Heart right ventricle (tissue), 16 donors: ENCODE measurements around the gene UTS2. TPM values are rescaled to one million over a fixed set of nuclear protein-coding genes. Genes with fewer than 3 reads are reported as not detected.

ENCODE experiments used
- ATAC-seq, 8 donors: fragments of 200-7000 bp; cut with Tn5 transposase; one replicate each; pipeline ENCODE4 v1.9.1; 2020; ENCODE audit warnings: mild to moderate bottlenecking in 8 of 8, moderate library complexity in 8 of 8, moderate number of reproducible peaks in 1 of 8
- DNase-seq, 2 donors: peaks; one replicate each; pipeline ENCODE4 v3.0.0-alpha.2; 2020
- H3K27ac ChIP-seq, 10 donors: fragments of 200-600 bp; sonication (generic) in 2 of 10; one replicate each; pipeline versions ENCODE4 v1.5.0 to v1.8.0; 2020 to 2022; ENCODE audit warnings: mild to moderate bottlenecking in 3 of 10
- H3K27me3 ChIP-seq, 7 donors: fragments of 200-600 bp; one replicate each; pipeline ENCODE4 v1.8.0; 2021 to 2022; ENCODE audit warnings: mild to moderate bottlenecking in 2 of 7
- H3K36me3 ChIP-seq, 9 donors: fragments of 200-600 bp; sonication (generic) in 1 of 9; one replicate each; pipeline versions ENCODE4 v1.5.0 to v1.8.0; 2020 to 2022; ENCODE audit warnings: mild to moderate bottlenecking in 2 of 9
- H3K4me1 ChIP-seq, 9 donors: fragments of 200-600 bp; sonication (generic) in 1 of 9; one replicate each; pipeline versions ENCODE4 v1.5.0 to v1.8.0; 2020 to 2022; ENCODE audit warnings: mild to moderate bottlenecking in 4 of 9
- H3K4me3 ChIP-seq, 10 donors: fragments of 200-600 bp; sonication (generic) in 2 of 10; one replicate each; pipeline versions ENCODE4 v1.5.0 to v1.8.0; 2020 to 2022; ENCODE audit warnings: mild to moderate bottlenecking in 7 of 10, moderate library complexity in 2 of 10
- H3K9me3 ChIP-seq, 11 donors: fragments of 200-600 bp in 10 of 11; sonication (generic) in 2 of 11; one replicate each; pipeline versions ENCODE4 v1.5.0 to v1.8.0; 2013 to 2022; ENCODE audit warnings: mild to moderate bottlenecking in 2 of 11, control low read depth in 1 of 11, moderate library complexity in 1 of 11
- CTCF ChIP-seq, 9 donors: fragments of 200-600 bp; sonication (generic) in 2 of 9; IDR thresholded peaks; one replicate each; pipeline versions ENCODE4 v1.5.0 to v1.8.0; 2021 to 2022; ENCODE audit warnings: antibody characterized with exemption in 9 of 9, mild to moderate bottlenecking in 5 of 9, moderate library complexity in 1 of 9
- WGBS, 2 donors: extraction: QIAGEN DNeasy Blood & Tissue Kit; methylation state at CpG; one replicate each; pipeline ENCODE4 v1.1.7; 2013; ENCODE audit warnings: inconsistent platforms in 1 of 2; 5-methylcytosine and 5-hydroxymethylcytosine counted together
- intact Hi-C, 10 donors: fragments of 100-400 bp; cut with DNase I; formaldehyde crosslinking; loops; one replicate each; pipeline versions ENCODE4 v1.11.1 to v1.14.2; 2022
- polyA plus RNA-seq, 2 donors: library from polyadenylated mRNA; stranded (reverse); fragments of 200-250 nt; gene quantifications; one replicate each; pipeline ENCODE4 v1.2.3, GENCODE V29; 2013
- total RNA-seq, 10 donors: library from RNA; stranded (reverse); fragmentation: NEBNext Ultra II Directional in 3 of 10; extraction: Animal tissue kit (Norgen Biotek cat#: 25700) in 3 of 10; gene quantifications; one replicate each; pipeline versions ENCODE4 v1.2.1 to v1.2.4, GENCODE V29; 2021 to 2023
- donor health status: Arrhythmogenic right ventricular cardiomyopathy.
- donor health status: ischemic (EF 13 %, LVEDD 7.1; RV severe dilation, severe dysfunction).
- donor health status: healthy with polysubstance abuse.
- donor health status: DM: no; HTN: yes; CAD: no.
- donor health status: DM: no; HTN: no; CAD: no.
- donor health status: ischemic (EF 25% LVEDD 6.9; RV normal size, moderate dysfunction).
- donor health status: ischemic (EF 25% LVEDD 5.7; RV mildly dilated, moderate dysfunction).
- donor health status: healthy.
- donor health status: DM: yes; HTN: yes; CAD: no.
- donor health status: Ischemic cardiomyopathy.
- donor health status: ischemic (EF 35%, LVEDD 5.7; RV mildly dilated, moderate dysfunction).
- donor health status: nonischemic (EF 11% LVEDD 7.7; RV severe dilation, severe dysfunction).
- donor health status: DM: yes; HTN: yes; CAD: no.
- donor health status: PGD.
- donor health status: ischemic (EF 29% LVEDD 5.4; RV normal size, mild dysfunction).
- donor health status: nonischemic (EF 23%, LVEDD 6.1; RV moderate dilation, normal function).

UTS2 gene
- total and polyA plus RNA-seq, 12 donors: 0.16 TPM; not detected in 11

GRCh38 chr1:7861452-7861851 is 8.6 kb upstream of the UTS2 start:
- intact Hi-C loops: no loop called here
- WGBS, 2 donors: 90 to 92% methylated on average over 15 of the region's 15 CpGs

GRCh38 chr1:7860130-7860529 is 7.3 kb upstream of the UTS2 start:
- Histone ChIP-seq H3K27me3 (no peaks in the 10 kb centered on the region), H3K9me3 (no peaks in the 10 kb centered on the region), H3K27ac (no peak overlapping the region), H3K4me1 (no peaks in the 10 kb centered on the region), H3K4me3 (no peak overlapping the region), H3K36me3 (no peaks in the 10 kb centered on the region)
- 83 to 92% methylated on average over 9 of the region's 9 CpGs for WGBS, 2 donors
- DNase-seq: no peak
- no peak for ATAC-seq
- intact Hi-C loops: no loop called here
- no peak for TF ChIP-seq CTCF (IDR thresholded peaks at IDR 0.05)

More at GRCh38 chr1:7861452-7861851, 8.6 kb upstream of the UTS2 start:
- no peaks in the 10 kb centered on the region for H3K27me3 ChIP-seq
- no peak overlapping the region for H3K27ac ChIP-seq
- no peaks in the 10 kb centered on the region for H3K9me3 ChIP-seq
- no peak overlapping the region for H3K4me3 ChIP-seq
- DNase-seq: no peak
- no peaks in the 10 kb centered on the region for H3K4me1 ChIP-seq
- ATAC-seq: no peak
- TF ChIP-seq CTCF (IDR thresholded peaks at IDR 0.05): no peak
- no peaks in the 10 kb centered on the region for H3K36me3 ChIP-seq

- no peaks in the 10 kb centered on the region for H3K9me3 ChIP-seq
- H3K4me1 ChIP-seq: no peaks in the 10 kb centered on the region
- ATAC-seq (no peak), DNase-seq (no peak)
- 87 to 92% methylated on average over 7 of the region's 7 CpGs for WGBS, 2 donors
- no peaks in the 10 kb centered on the region for H3K27me3 ChIP-seq
- no peaks in the 10 kb centered on the region for H3K36me3 ChIP-seq
- intact Hi-C loops: no loop called here
- TF ChIP-seq CTCF (IDR thresholded peaks at IDR 0.05): no peak
- no peak overlapping the region for H3K27ac ChIP-seq
- H3K4me3 ChIP-seq: no peak overlapping the region
Measured at GRCh38 chr1:7859406-7859805, 6.5 kb upstream of the UTS2 start.

GRCh38 chr1:7857985-7858384 is 5.1 kb upstream of the UTS2 start:
- intact Hi-C loops: no loop called here
- whole genome bisulfite sequencing, 2 donors: 83 to 91% methylated on average over 4 of the region's 4 CpGs
- no peak for DNase-seq
- Histone ChIP-seq H3K4me1 (no peaks in the 10 kb centered on the region), H3K27me3 (no peaks in the 10 kb centered on the region), H3K4me3 (no peak overlapping the region), H3K9me3 (no peaks in the 10 kb centered on the region), H3K27ac (no peak overlapping the region), H3K36me3 (no peaks in the 10 kb centered on the region)
- ATAC-seq: no peak
- TF ChIP-seq CTCF (IDR thresholded peaks at IDR 0.05): no peak

- H3K27ac ChIP-seq: no peak overlapping the region
- no peaks in the 10 kb centered on the region for H3K27me3 ChIP-seq
- intact Hi-C loops: no loop called here
- H3K4me3 ChIP-seq: no peak overlapping the region
- ATAC-seq (no peak), DNase-seq (no peak)
- no peaks in the 10 kb centered on the region for H3K4me1 ChIP-seq
- 71 to 76% methylated on average over 2 of the region's 2 CpGs for WGBS, 2 donors
- no peaks in the 10 kb centered on the region for H3K36me3 ChIP-seq
- H3K9me3 ChIP-seq: no peaks in the 10 kb centered on the region
- TF ChIP-seq CTCF (IDR thresholded peaks at IDR 0.05): no peak
Measured at GRCh38 chr1:7857000-7857399, 4.1 kb upstream of the UTS2 start.
